HG02798 (cell line): ENCODE data around the gene SREK1IP1.
A peak's percentile ranks its signal among the peaks of the same experiment; 100 is the strongest.

Experiments
- ATAC-seq: cut with Tn5 transposase; IDR thresholded peaks from one replicate; pipeline ENCODE4 v1.9.1; 2021; ENCODE audit warnings: mild to moderate bottlenecking; ENCODE audit not compliant: unreplicated experiment, poor library complexity

SREK1IP1 gene

GRCh38 chr5:64768358-64769312 lies at the start of gene SREK1IP1, which contains the start of gene CWC27:
TSS of gene SREK1IP1 (minus strand) at chr5:64768691. CDS start at chr5:64768517, 174 bp downstream.
TSS of gene CWC27 (plus strand) at chr5:64768930. CDS start at chr5:64769147, 217 bp downstream.
- ATAC-seq = peak; percentile 98

GRCh38 chr5:64818245-64818644 lies 49.8 kb upstream of the SREK1IP1 start:
- no peak for ATAC-seq

GRCh38 chr5:64814073-64814472 lies 45.6 kb upstream of the SREK1IP1 start:
- peak; percentile 92 for ATAC-seq

GRCh38 chr5:64811050-64811640 lies 42.7 kb upstream of the SREK1IP1 start:
- ATAC-seq = peak; percentile 65

- no peak for ATAC-seq
Observed at GRCh38 chr5:64807520-64807919, 39.0 kb upstream of the SREK1IP1 start.

- no peak for ATAC-seq
Observed at GRCh38 chr5:64806537-64806936, 38.0 kb upstream of the SREK1IP1 start.

- ATAC-seq = no peak
Observed at GRCh38 chr5:64800926-64801325, 32.4 kb upstream of the SREK1IP1 start.

GRCh38 chr5:64796301-64796700 lies 27.8 kb upstream of the SREK1IP1 start:
- no peak for ATAC-seq

GRCh38 chr5:64794053-64794770 lies 25.7 kb upstream of the SREK1IP1 start:
- no peak for ATAC-seq

GRCh38 chr5:64792469-64792868 lies 24.0 kb upstream of the SREK1IP1 start:
- no peak for ATAC-seq

- no peak for ATAC-seq
Observed at GRCh38 chr5:64790210-64790609, 21.7 kb upstream of the SREK1IP1 start.

- ATAC-seq = no peak
Observed at GRCh38 chr5:64789457-64789856, 21.0 kb upstream of the SREK1IP1 start.

- ATAC-seq = no peak
Observed at GRCh38 chr5:64788156-64788555, 19.7 kb upstream of the SREK1IP1 start.

GRCh38 chr5:64786372-64786771 lies 17.9 kb upstream of the SREK1IP1 start:
- ATAC-seq = no peak

- peak; percentile 87 for ATAC-seq
Observed at GRCh38 chr5:64784451-64785025, 16.0 kb upstream of the SREK1IP1 start.

- ATAC-seq = no peak
Observed at GRCh38 chr5:64775291-64775690, 6.8 kb upstream of the SREK1IP1 start.

GRCh38 chr5:64773533-64773932 lies 5.0 kb upstream of the SREK1IP1 start:
- ATAC-seq = peak; percentile 43

- ATAC-seq = no peak
Observed at GRCh38 chr5:64771736-64772135, 3.2 kb upstream of the SREK1IP1 start.

GRCh38 chr5:64769855-64770254 lies 1.4 kb upstream of the SREK1IP1 start:
- no peak for ATAC-seq

- peak; percentile 6 for ATAC-seq
Observed at GRCh38 chr5:64767959-64768357, 533 bp downstream of the SREK1IP1 start.
